IMR-90 (cell line): ENCODE data around the gene EID1. TPM values are rescaled to one million over a fixed set of nuclear protein-coding genes. Genes with fewer than 3 reads are reported as not detected.

ENCODE experiments used
- ATAC-seq: fragments of 200-7000 bp; cut with Tn5 transposase; 2 replicates; pipeline ENCODE4 v1.9.1; 2020; ENCODE audit warnings: low read depth, mild to moderate bottlenecking, moderate library complexity
- BruUV-seq: library from RNA; stranded (reverse); fragments of 400-500 nt; replicated peaks from 2 replicates; lab custom pipeline; 2021; lab: Mats Ljungman, UMichigan
- CTCF ChIA-PET: fragments of 300-600 bp; formaldehyde crosslinking; extraction: SDS; loops from one replicate; lab custom pipeline; 2021; ENCODE audit warnings: antibody characterized with exemption; lab: Yijun Ruan, JAX
- POLR2A ChIA-PET: fragments of 300-600 bp; sonication (Branson Sonifier 250); formaldehyde crosslinking; loops from one replicate; lab custom pipeline; 2022; ENCODE audit warnings: antibody characterized with exemption; ENCODE audit not compliant: unreplicated experiment; lab: Charles Lee
- DNase-seq: peaks from one replicate; pipeline ENCODE4 v3.0.0; 2013
- H2AFZ ChIP-seq: replicated peaks from 2 replicates; pipeline ENCODE3; 2013; ENCODE audit warnings: low read length, mild to moderate bottlenecking; ENCODE audit not compliant: poor library complexity
- H2AK5ac ChIP-seq: 2 replicates; pipeline ENCODE4 v1.6.1; 2013; ENCODE audit warnings: low read depth, low read length, inconsistent platforms
- H2AK9ac ChIP-seq: replicated peaks from 2 replicates; pipeline ENCODE3; 2013; ENCODE audit warnings: mild to moderate bottlenecking, low read depth, low read length, moderate library complexity; ENCODE audit not compliant: poor library complexity
- H2BK120ac ChIP-seq: 2 replicates; pipeline ENCODE4 v1.6.1; 2013; ENCODE audit warnings: low read depth, low read length, inconsistent platforms
- H2BK15ac ChIP-seq: 3 replicates; pipeline ENCODE4 v1.6.1; 2013; ENCODE audit warnings: low read depth, low read length, inconsistent platforms
- H2BK20ac ChIP-seq: 2 replicates; pipeline ENCODE4 v1.6.1; 2013; ENCODE audit warnings: low read depth, mild to moderate bottlenecking, inconsistent platforms, low read length, moderate library complexity
- H2BK5ac ChIP-seq: 2 replicates; pipeline ENCODE4 v1.6.1; 2013; ENCODE audit warnings: mild to moderate bottlenecking, low read depth, low read length, inconsistent platforms; ENCODE audit not compliant: poor library complexity, severe bottlenecking
- H3K14ac ChIP-seq: replicated peaks from 2 replicates; pipeline ENCODE4 v1.6.1; 2013; ENCODE audit warnings: low read depth, low read length, inconsistent platforms
- H3K18ac ChIP-seq: 2 replicates; pipeline ENCODE4 v1.6.1; 2013; ENCODE audit warnings: low read depth, low read length, control low read depth
- H3K23ac ChIP-seq: 2 replicates; pipeline ENCODE4 v1.6.1; 2013; ENCODE audit warnings: low read depth, low read length, inconsistent platforms
- H3K27ac ChIP-seq: 2 replicates; pipeline ENCODE4 v1.5.1; 2013; ENCODE audit warnings: mild to moderate bottlenecking, control low read depth, low read length; ENCODE audit not compliant: insufficient read depth
- H3K27me3 ChIP-seq: 2 replicates; pipeline ENCODE4 v1.6.1; 2013; ENCODE audit warnings: low read length; ENCODE audit not compliant: control insufficient read depth, insufficient read depth
- H3K36me3 ChIP-seq: 2 replicates; pipeline ENCODE4 v1.6.1; 2013; ENCODE audit warnings: low read length, mixed read lengths; ENCODE audit not compliant: control insufficient read depth, insufficient read depth
- H3K4ac ChIP-seq: 2 replicates; pipeline ENCODE4 v1.6.1; 2013; ENCODE audit warnings: low read depth, low read length, inconsistent platforms
- H3K4me1 ChIP-seq: 2 replicates; pipeline ENCODE4 v1.6.1; 2013; ENCODE audit warnings: low read length, mixed read lengths; ENCODE audit not compliant: control insufficient read depth, insufficient read depth
- H3K4me2 ChIP-seq: 2 replicates; pipeline ENCODE4 v1.6.1; 2013; ENCODE audit warnings: low read depth, mild to moderate bottlenecking, control low read depth, low read length, moderate library complexity
- H3K4me3 ChIP-seq: 2 replicates; pipeline ENCODE4 v1.5.1; 2013; ENCODE audit warnings: low read depth, mild to moderate bottlenecking, control low read depth, low read length, moderate library complexity; ENCODE audit not compliant: insufficient read depth
- H3K56ac ChIP-seq: 2 replicates; pipeline ENCODE4 v1.6.1; 2013; ENCODE audit warnings: low read length, inconsistent platforms; ENCODE audit not compliant: insufficient read depth; ENCODE audit errors: extremely low read depth
- H3K79me1 ChIP-seq, 2 experiments: 2 replicates each; pipeline ENCODE4 v1.6.1; 2013; ENCODE audit warnings: low read length in 2 of 2, inconsistent platforms in 1 of 2, low read depth in 1 of 2
- H3K9ac ChIP-seq: 2 replicates; pipeline ENCODE4 v1.6.1; 2013; ENCODE audit warnings: low read depth, low read length, control low read depth
- H3K9me1 ChIP-seq: 2 replicates; pipeline ENCODE4 v1.6.1; 2013; ENCODE audit warnings: low read length, inconsistent platforms; ENCODE audit not compliant: insufficient read depth
- H3K9me3 ChIP-seq: 2 replicates; pipeline ENCODE4 v1.6.1; 2013; ENCODE audit warnings: low read length; ENCODE audit not compliant: control insufficient read depth, insufficient read depth
- H4K20me1 ChIP-seq: 2 replicates; pipeline ENCODE4 v1.6.1; 2013; ENCODE audit warnings: low read length, inconsistent platforms; ENCODE audit not compliant: insufficient read depth
- H4K5ac ChIP-seq: 2 replicates; pipeline ENCODE4 v1.6.1; 2013; ENCODE audit warnings: mild to moderate bottlenecking, low read depth, low read length, control low read depth
- H4K8ac ChIP-seq, 2 experiments: 2 replicates each; pipeline ENCODE4 v1.6.1; 2013; ENCODE audit warnings: low read depth in 2 of 2, low read length in 2 of 2, control low read depth in 1 of 2, inconsistent platforms in 1 of 2
- H4K91ac ChIP-seq: 2 replicates; pipeline ENCODE4 v1.6.1; 2013; ENCODE audit warnings: low read depth, low read length, inconsistent platforms; ENCODE audit not compliant: insufficient read depth
- CTCF ChIP-seq: conservative IDR thresholded peaks from 2 replicates; pipeline ENCODE4 v1.5.1; 2012; ENCODE audit warnings: mild to moderate bottlenecking, low read depth, low read length, improper control_type of control experiment
- FOS ChIP-seq: fragments of 150-350 bp; IDR thresholded peaks from 2 replicates; pipeline ENCODE4 v1.6.1; 2016; ENCODE audit warnings: low read depth, low read length
- RAD21 ChIP-seq: IDR thresholded peaks from 2 replicates; pipeline ENCODE4 v1.6.1; 2012; ENCODE audit warnings: low read length, improper control_type of control experiment
- SMC3 ChIP-seq: fragments of 150-350 bp; IDR thresholded peaks from 2 replicates; pipeline ENCODE4 v1.6.1; 2016; ENCODE audit warnings: low read depth, mild to moderate bottlenecking, antibody characterized with exemption, low read length, moderate library complexity
- WGBS, 2 experiments: methylation state at CpG; one replicate each; pipeline versions ENCODE4 v1.1.5 to v1.1.7; 2013; ENCODE audit warnings: missing lambda C conversion rate in 2 of 2; ENCODE audit not compliant: insufficient read length in 1 of 2; ENCODE audit errors: extremely low coverage in 2 of 2; 5-methylcytosine and 5-hydroxymethylcytosine counted together
- dilution Hi-C: fragments of 300-500 bp; cut with HindIII; formaldehyde crosslinking; loops from one replicate; pipeline ENCODE4 v1.14.3; 2018; ENCODE audit warnings: low sequenced_read_pairs; ENCODE audit not compliant: unreplicated experiment
- in situ Hi-C: fragments of 300-500 bp; cut with MboI; formaldehyde crosslinking; loops from 3 replicates; pipeline ENCODE4 v1.14.3; 2019; ENCODE audit warnings: low sequenced_read_pairs, inconsistent platforms, mixed read lengths
- intact Hi-C: fragments of 100-400 bp; cut with micrococcal nuclease; formaldehyde crosslinking; loops from 2 replicates; pipeline ENCODE4 v1.10.0; 2022
- polyA plus RNA-seq, 3 experiments: library from polyadenylated mRNA; depleted of rRNA; stranded (reverse); fragments of >200 nt; gene quantifications; 2 replicates each; pipeline ENCODE4 v1.2.3, GENCODE V29; 2012; ENCODE audit warnings: low replicate concordance in 1 of 3
- total RNA-seq: library from RNA; depleted of rRNA; stranded (reverse); fragments of >200 nt; gene quantifications from 2 replicates; pipeline ENCODE4 v1.2.3, GENCODE V29; 2012

EID1 gene
- total and polyA plus RNA-seq, 2 of the 4 experiments (the other 2 are of a cell fraction), result 147 to 162 TPM

GRCh38 chr15:48861813-48862431 lies 16.0 kb upstream of the EID1 start:
- POLR2A ChIA-PET, result interaction anchor here (0.7 kb wide), 1 partner anchor 114 kb away, joined by 4 read pairs; no protein-coding TSS in a partner anchor
- no peak overlapping the region for H2AFZ ChIP-seq
- H3K9me3 ChIP-seq, result no peaks in the 10 kb centered on the region
- H3K14ac ChIP-seq, result no peak overlapping the region
- peak; percentile 99 for TF ChIP-seq SMC3
- peak; percentile 96 for TF ChIP-seq CTCF
- peak; percentile 99 for TF ChIP-seq RAD21
- no peak for TF ChIP-seq FOS
- H3K4me1 ChIP-seq, result peaks cover 24% of the 10 kb centered on the region
- no peak overlapping the region for H4K91ac ChIP-seq
- H4K8ac ChIP-seq, result peak overlapping the region in 1 of 2 experiments; percentile 37; a peak in 2 of 4 replicates
- H3K9ac ChIP-seq, result no peak overlapping the region
- no peak overlapping the region for H2AK5ac ChIP-seq
- no peak overlapping the region for H3K23ac ChIP-seq
- peaks cover 9% of the 10 kb centered on the region; the same call in 1 of the 2 replicates for H3K9me1 ChIP-seq
- peaks cover 0 to 16% of the 10 kb centered on the region in 2 experiments; a peak in 2 of 4 replicates for H3K79me1 ChIP-seq
- BruUV-seq, result no TSS peak
- H2BK20ac ChIP-seq, result no peak overlapping the region
- H3K4ac ChIP-seq, result no peak overlapping the region
- no peak overlapping the region for H3K56ac ChIP-seq
- peak overlapping the region; percentile 14 for H2BK5ac ChIP-seq
- ATAC-seq, result peak; percentile 28; the same call in 1 of the 2 replicates
- dilution Hi-C loops (no loop called here), intact Hi-C loops (loop anchor here (1.0 to 10.0 kb wide), 7 partner anchors 101 to 1453 kb away; partner anchors contain the start of gene SHC4), in situ Hi-C loops (loop anchor here (10.0 to 25.0 kb wide), 3 partner anchors 363 to 1283 kb away; partner anchors contain the start of gene FGF7)
- H3K27me3 ChIP-seq, result no peaks in the 10 kb centered on the region
- H3K18ac ChIP-seq, result peak overlapping the region; percentile 10; the same call in 1 of the 2 replicates
- DNase-seq, result peak; percentile 82
- H2BK15ac ChIP-seq, result peak overlapping the region; percentile 26; the same call in 1 of the 3 replicates
- H4K20me1 ChIP-seq, result no peaks in the 10 kb centered on the region
- no peak overlapping the region for H4K5ac ChIP-seq
- CTCF ChIA-PET, result interaction anchor here (0.6 to 4.7 kb wide), 15 partner anchors 16 to 1455 kb away, joined by 3 to 36 read pairs (median 4); partner anchors contain the start of genes EID1 and SHC4
- peak overlapping the region; percentile 50; the same call in 1 of the 2 replicates for H2BK120ac ChIP-seq
- no peak overlapping the region for H2AK9ac ChIP-seq
- no CpG with 5 or more reads among the region's 1 CpG for WGBS, 2 experiments
- H3K36me3 ChIP-seq, result no peaks in the 10 kb centered on the region
- no peak overlapping the region for H3K4me2 ChIP-seq
- no peak overlapping the region for H3K4me3 ChIP-seq
- H3K27ac ChIP-seq, result no peak overlapping the region
